Astrocyte of the hippocampus (primary cell): ENCODE data around the gene GNG14.
A peak's percentile ranks its signal among the peaks of the same experiment; 100 is the strongest.
"Not testable (repeated sequence)": the region's sequence is repeated elsewhere in the genome, so short reads cannot be mapped to it uniquely, and the experiment has no call there.

Experiments used
- DNase-seq: peaks from one replicate; pipeline ENCODE4 v3.0.0; 2011; ENCODE audit warnings: low read depth, low spot score

GNG14 gene

GRCh38 chr19:12723641-12724426 is 36.0 kb downstream of the GNG14 start, which contains the start of gene TNPO2:
Gene TNPO2, minus strand, starts transcription at chr19:12723932. Its CDS starts 2,955 bp downstream, at chr19:12720977.
- DNase-seq, result peak; percentile 78

DNA sequence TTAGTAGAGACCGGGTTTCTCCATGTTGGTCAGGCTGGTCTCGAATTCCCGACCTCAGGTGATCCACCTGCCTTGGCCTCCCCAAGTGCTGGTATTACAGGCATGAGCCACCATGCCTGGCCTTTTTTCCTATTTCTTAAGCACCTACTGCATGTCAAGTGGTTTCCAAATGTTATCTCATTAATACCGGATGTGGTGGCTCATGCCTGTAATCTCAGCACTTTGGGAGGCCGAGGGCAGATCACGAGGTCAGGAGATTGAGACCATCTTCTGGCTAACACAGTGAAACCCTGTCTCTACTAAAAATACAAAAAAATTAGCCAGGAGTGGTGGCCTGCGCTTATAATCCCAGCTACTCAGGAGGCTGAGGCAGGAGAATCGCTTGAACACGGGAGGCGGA is 37.8 kb downstream of the GNG14 start:
- DNase-seq, result not testable (repeated sequence)

GRCh38 chr19:12726988-12727316 is 39.2 kb downstream of the GNG14 start:
- DNase-seq, result no peak

DNA sequence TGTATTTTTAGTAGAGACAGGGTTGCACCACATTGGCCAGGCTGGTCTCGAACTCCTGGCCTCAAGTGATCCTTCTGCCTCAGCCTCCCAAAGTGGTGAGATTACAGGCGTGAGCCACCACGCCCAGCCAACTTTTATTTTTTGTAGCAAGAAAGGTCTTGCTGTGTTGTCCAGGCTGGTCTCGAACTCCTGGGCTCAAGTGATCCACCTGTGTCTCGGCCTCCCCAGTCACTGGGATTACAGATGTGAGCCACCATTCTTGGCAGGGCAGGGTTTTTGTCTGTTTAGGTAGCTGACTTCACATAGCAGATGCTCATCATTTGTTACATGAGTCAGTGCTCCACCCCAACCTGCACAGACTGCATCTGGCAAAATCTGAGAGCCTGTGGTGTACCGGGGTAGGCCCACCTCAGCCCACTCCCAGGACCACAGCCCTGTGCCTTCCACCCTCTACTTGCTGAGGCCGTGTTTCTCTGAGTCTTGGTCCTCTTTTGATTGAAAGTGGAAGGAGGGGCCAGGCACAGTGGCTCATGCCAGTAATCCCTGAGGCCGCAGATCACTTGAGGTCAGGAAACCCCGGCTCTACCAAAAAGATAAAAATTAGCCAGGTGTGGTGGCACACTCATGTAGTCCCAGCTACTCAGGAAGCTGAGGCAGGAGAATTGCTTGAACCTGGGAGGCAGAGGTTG is 40.1 kb downstream of the GNG14 start:
- DNase-seq, result no peak

- no peak for DNase-seq
These were observed 42.3 kb downstream of the GNG14 start for GRCh38 chr19:12730064-12730463.

DNA sequence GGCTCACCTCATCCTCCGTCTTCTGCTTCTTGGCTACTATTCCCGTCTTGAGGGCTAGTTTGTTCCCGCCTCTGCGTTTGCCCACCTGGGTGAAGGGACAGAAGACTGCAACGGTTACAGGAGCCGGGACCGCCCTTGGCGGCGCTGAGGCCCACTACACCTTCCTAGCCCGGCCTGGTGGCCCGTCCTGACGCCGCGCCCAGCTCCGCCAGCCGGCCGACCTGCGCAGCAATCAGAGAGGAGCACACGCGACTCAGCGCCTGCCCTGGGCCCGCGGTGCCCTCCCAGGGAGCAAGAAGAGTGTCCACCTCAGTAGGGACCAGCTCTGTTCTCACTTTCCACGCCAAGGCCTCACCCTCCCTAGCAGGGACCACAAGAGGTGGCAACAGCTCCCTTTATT is 43.5 kb downstream of the GNG14 start:
- no peak for DNase-seq

DNA sequence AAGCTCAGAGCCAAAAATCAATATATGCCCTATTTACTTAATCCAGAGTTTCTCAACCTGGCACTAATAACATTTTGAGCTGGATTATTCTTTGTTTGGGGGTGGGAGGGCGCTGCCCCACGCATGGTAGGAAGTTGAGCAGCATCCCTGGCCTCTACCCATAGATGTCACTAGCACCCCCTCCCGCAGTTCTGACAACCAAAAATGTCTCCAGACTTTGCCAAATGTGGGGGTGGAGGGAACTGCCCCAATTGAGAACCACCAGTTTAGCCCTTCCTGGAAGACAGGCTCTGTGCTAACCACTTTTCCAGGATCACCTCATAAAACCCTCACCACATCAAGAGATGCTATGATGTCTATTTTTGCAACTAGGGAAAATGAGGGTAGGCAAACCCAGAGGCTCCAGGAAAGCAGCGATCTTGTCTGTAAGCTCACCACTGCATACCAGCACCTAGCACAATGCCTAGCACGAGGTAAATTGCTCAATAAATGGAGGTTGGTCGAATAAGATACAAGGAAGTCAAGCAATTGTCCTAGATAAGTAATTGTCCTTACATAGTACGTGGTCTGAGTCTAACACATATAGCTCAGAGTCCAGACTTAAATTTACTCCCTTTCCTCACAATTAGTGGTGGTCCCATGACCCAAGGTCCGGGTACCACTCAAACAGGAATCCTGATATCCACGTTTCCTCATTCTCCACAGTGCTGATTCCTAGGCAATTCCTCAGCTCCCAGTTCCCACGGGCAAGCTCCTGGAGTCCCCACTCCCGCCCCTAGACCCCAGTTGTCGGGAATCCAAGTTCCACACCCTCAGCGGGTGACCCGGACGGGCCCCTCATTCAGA is 45.8 kb downstream of the GNG14 start:
- DNase-seq, result peak; percentile 51

DNA sequence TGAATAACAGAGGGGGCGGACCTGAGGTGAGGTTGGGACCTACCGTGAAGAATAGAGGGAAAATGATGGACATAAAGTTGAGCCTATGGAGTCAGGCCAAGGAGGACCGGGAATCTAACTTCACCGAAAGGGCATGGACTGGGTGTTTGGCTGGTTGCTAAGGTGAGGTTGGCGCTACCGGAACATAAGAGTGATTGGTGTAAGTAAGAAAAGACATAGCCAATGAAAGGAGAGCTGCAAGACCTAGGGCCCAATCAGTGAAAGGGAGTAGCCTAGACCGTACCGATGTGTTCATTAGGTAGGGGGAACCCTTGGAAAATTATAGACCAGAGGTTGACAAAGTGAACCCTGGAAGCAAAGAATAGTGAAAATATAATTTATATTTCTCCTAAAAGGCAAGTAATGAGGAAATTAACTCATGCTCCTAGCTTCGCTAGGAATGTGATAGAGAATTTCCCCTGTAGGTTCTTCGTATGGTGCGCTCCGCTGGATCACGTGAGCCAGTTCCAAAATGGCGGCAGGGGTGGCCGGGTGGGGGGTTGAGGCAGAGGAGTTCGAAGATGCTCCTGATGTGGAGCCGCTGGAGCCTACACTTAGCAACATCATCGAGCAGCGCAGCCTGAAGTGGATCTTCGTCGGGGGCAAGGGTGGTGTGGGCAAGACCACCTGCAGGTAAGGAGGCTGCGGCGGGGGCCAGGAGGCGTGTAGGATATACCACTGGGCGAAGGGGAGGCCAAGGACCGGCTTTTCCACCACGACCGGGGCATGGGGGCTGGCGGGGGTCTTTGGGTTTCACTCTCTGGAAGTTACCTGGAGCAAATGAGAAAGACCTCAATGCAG is 49.4 kb downstream of the GNG14 start, which contains the start of gene GET3:
TSS of gene GET3 (plus strand) at position 503 of the 840 bp plus-strand sequence. CDS start at position 512, 9 bp downstream.
- peak; percentile 100 for DNase-seq

- DNase-seq, result no peak
These were observed 50.1 kb downstream of the GNG14 start for GRCh38 chr19:12737835-12738351.
